Left forelimb (tissue), 1 donor: ENCODE results near the gene DNAJC18.

Experiments
- DNase-seq: peaks from one replicate; pipeline ENCODE4 v3.0.0-alpha.2; 2018; ENCODE audit warnings: low spot score

Gene DNAJC18

DNA sequence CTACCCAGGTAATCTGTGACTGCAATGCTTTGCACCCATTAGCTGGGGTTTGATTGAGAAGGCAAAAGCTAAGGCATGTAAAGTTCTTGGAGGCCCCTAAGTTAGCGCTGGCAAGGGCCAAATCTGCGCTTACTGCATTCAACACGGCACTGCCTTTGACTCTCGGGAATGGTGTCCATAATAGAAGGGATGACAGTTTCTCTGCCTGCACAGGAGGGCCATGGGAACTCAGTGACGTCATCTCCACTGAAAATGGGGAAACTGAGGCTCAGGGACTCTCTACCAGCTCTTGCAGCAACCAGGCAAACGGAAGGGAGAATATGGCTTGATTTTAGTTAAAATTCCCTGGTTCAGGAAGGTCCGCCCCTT, 35.9 kb downstream of the DNAJC18 start:
- no peak for DNase-seq

DNA sequence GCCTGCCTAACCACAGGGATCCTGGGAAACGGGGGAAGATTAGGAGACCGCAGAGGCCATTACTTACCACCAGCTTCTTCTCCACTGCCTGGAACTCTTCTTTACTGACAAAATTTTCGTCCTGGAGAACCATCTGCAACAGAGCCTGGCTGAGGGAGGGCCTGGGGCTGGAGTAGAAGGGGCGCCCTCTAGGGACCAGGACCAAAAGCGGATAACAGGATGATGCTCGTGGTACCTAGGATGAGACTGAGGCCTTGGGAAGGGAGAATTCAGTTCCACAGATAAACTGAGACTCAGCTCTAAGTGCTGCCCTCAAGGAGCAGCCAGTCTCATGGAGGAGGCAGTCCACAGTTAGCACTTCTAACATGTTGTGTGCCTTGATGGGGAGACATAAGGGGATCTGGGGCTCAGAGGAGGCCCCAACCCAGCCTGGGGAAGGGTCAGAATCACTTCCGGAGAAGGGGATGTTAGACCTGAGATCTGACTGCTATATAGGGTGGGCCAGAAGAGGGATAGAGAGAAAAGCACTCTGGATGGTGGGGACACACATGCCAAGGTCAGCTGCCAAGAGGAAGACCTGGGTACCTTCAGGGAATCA, 36.7 kb downstream of the DNAJC18 start:
- DNase-seq = no peak

DNA sequence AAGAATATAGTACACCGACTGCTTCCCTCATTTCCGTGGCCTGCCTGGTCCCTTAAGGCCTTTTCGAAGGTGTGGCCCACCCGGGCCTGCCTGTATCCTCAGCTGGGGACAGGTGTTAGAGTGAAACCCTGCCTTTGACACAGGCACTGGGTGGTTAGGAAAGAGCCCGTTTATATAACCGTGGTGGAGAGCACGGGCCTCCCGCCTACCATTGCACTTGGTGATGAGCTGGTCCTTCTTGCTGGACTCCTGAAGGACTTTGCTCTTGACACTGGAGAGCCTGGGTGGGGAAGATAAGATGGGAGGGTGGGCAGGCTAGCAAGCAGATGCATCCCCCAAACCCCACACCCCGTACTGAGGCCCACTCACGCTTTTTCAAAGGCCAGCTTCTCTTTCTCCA, 37.8 kb downstream of the DNAJC18 start:
- DNase-seq = no peak

GRCh38 chr5:139399501-139400121, 39.7 kb downstream of the DNAJC18 start:
- no peak for DNase-seq

DNA sequence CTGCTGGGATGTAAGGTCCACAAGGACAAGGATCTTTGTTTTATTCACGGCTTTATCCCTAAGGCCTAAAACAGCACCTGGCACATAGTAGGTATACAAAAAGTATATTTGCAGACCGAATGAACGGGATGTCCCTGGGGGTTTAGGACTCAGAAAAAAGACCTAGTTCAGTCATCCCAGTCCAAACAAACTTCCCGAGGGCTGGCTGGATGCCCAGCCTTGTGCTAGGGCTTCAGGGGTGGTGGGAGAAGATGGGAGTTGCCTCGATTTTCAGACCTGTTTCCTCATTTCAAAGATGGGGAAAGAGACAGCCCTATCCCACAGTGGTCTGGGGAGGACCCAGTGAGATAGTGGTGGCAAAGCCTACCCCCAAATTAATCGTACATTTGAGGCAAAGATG, 41.4 kb downstream of the DNAJC18 start:
- no peak for DNase-seq

DNA sequence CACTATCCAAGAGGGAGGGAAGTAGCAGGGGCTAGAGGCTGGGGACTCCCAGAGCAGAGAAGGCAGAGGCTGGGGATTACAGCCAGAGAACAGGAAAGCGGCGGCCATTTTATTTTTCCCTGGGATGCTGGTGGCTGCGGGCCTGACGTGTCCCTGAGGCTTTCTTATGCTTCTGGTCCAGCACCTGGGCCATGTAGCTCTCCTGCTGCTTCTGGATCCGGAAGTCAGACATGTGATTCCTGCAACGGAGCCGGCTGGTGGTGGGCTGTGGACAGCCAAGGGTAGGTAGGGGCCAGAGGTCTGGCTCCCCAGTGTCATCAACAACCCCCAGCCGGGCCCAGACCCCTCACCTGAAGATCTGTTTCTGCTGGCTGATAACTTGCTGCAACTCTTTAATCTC, 42.6 kb downstream of the DNAJC18 start:
- no peak for DNase-seq

DNA sequence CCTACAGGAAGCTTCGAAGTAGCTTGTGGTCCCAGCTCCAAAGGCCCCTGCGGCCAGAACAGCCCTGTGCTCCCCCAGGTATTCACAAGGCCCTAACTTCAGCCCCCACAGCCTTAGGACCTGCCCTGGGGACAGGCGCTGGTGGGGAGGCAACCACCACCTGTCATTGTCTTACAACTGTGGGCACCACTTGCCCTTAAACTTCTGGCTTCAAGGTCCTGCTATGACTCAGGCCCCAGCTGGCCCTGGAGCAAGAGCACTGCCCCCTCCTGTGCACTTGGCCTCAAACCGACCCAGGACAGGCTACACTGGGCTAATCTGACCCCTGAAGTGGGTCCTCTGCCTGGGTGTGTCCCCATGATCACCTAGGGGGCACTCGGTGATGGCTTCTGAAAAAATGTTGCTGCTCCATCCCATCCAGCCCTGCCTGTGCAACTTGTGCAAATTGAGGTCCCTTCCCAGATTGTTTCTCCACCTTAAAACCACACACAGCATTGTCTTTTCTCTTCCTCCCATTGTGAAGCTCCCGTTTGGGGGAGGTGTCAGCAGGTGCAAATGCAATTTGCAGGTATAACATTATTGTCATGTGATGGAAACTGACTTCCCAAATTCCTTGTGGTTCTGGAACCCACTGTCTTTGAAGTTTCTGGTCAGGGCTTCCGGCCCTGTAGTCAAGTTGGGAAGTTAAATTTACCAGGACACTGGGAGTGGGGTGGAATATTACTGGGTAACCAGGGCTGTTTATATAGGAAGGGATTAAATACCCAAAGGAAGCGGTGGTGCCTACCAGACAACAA, 43.3 kb downstream of the DNAJC18 start:
- DNase-seq = no peak

DNA sequence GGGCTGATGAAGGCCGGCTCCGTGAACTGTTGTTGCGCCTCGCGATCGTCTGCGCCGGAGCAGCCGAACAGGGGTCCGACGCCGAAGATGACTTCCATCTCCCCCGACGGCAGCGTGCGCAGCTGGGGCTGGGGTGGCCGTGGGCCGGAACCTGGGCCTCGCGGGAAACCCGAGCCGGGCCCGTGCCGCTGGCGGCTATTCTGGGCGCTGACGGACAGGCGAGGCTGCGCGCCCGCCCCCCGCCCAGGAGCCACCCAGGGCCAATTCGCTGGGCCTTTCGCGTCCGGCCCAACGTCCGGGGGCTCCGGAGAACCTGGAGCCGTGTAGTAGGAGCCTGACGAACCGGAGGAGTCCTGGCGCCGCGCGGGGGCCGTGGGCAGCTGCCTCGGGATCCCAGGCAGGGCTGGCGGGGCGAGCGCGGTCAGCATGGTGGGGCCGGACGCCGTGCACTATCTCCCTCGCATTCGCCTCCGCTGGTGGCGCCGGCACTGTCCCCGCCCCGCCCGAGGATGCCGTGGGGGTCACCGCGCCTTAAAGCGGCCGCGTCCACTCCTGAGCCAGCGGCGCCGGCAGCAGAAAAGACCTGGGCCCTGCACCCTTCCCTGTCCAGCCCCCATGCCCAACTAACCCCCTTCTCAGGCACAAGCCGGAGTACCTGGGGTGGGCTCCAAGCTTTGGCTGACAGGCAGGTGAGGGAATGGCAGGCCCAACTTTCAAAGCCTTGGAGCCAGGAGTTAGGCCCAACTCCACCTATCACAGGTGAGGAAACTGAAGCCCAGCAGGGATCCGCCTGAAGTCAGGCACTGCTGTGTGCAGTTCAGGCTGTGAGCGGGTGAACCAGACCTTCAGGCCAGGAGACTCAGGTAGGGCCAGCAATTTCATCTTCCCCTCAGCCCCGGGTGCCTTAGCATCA, 44.4 kb downstream of the DNAJC18 start, which contains the start of gene PROB1:
TSS of gene PROB1 (minus strand) at position 451 of the 913 bp plus-strand sequence. CDS start at position 428, 23 bp downstream.
- no peak for DNase-seq

- DNase-seq = no peak
Measured at GRCh38 chr5:139394123-139394653, 45.1 kb downstream of the DNAJC18 start.

- no peak for DNase-seq
Measured at GRCh38 chr5:139393497-139394122, 45.7 kb downstream of the DNAJC18 start.

DNA sequence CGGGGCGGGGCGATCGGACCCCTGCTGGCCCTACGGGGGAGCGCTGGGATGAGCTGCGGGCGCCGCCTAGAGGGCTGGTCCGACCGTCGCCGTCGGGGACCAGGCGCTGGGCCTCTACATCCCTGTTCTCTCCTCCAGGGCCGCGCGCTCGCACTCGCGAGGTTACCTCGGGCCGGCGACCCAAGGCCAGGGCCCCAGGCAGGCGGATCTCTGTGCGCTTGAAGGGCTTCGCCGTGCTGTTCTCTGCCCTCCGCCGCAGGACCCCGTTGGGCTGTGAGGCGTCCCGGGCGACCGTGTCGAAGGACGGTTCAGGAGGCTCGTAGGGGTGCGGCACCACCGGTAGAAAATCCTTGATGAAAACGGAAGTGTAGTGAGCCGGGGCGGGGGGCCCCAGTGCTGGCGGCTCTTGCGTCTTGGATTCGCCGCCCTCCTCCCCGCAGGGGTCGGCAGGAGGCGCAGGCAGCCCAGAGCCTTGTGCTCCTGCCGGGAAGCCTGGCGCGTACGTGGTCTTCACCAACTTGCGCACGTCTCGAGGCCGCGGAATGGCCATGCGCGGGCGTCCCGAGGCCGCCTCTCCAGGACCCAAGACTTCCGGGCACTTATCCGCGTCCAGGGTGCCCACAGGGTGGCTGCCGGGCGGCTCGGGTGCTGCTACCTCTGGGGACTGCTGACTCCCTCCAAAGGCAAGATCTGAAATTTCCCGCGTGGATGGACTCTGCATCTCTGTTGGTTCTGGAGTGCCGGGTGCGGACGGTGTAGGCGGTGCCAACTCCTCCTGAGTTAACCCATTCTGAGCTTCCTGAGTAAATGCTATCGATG, 46.4 kb downstream of the DNAJC18 start:
- no peak for DNase-seq

GRCh38 chr5:139392324-139392677, 47.0 kb downstream of the DNAJC18 start:
- DNase-seq = no peak

DNA sequence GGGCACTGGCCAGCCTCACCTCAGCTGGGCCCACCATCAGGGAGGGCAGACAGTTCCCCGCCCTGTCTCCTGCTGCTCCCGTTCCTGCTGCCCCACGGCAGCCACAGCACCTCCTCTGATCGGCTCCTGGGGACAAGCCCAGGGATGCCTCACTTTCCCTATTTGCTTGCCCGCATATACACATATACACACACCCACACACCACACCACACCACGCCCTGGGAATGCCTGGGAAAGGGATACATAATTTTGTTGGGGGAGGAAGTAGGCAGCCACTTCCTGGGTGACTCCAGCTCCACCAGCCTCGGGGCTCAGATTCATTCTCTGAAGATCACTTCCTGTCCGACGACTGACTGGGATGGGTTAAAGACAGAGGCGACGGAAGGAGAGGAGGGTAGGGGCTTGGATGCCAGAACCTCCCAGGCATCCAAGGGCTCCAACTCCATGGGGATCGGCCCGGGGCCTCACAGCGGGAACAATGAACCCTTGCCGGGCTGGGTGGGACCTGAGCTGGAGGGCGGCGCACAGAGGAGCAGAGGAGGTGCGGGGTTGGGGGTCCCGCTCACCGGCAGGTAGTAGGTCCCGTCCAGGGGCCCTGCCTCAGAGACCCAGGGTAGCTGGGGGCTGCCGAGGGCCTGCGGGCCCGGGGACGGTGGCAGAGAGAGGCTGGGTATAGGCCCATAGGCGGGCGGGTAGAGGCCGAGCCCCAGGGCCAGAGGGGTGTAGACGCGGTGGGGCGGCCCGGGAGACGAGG, 47.6 kb downstream of the DNAJC18 start:
- no peak for DNase-seq

- DNase-seq = no peak
Measured at GRCh38 chr5:139390639-139391569, 48.4 kb downstream of the DNAJC18 start.

- no peak for DNase-seq
Measured at GRCh38 chr5:139389701-139390638, 49.4 kb downstream of the DNAJC18 start, which contains the start of gene MZB1. Gene MZB1, minus strand, starts transcription at chr5:139389913. Its CDS starts 57 bp downstream, at chr5:139389856.

DNA sequence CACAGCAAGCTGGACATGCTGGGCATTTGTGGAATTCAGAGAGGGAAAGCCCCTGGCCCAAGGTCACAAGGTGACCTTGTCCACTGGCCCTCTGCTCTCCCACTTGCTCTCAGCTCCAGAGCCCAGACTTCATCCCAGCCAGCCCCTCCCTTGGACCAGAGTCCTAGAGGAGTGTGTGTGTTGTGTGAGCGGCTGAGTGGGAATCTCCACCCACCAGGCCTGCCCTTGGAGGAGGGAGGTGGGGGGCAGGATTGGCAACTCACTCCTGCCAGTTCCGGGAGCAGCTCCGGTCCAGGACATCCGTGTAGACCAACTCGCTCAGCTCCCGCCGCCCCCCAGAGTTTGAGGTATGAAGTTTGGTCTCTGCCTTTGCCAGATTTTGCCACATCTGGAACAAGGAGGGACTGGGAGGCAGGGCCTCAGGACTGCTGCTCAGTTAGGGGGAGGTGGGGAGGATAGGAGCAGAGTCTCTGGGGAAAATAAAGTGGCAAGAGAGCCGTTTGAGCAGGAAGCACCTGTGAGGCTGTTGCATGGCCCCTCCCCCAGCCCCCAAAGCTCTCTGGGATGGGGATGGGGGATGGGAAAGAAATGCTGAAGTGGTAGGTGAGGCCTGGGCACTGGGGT, 51.0 kb downstream of the DNAJC18 start:
- DNase-seq = no peak

DNA sequence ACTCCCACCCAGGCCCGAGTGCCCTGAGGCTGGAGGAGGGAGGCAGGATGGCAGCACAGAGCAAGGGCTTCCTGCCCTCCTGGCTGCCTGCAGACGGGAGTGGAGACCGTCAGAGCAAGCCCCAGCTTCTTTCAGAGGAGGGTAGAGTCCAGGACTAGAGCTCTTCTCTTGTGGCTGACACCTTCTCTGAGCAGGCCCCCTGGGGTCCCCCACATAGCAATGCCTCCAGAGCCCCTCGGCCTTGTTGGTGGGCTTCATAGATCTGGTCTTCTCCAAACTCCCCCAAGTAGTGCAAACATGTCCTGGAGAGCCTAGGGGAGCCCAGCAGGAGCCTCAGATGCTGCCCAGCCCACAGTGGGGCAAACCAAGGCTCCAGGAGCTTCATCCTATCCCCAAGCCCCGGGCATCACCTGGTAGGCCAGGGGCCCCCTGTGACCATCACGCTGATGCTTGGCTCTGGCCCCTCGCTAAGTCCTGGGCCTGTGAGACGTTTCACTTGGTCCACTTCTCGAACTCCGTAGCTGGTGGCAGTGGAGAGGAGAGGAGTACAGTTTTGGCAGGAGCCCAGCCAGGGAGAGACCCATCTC, 51.6 kb downstream of the DNAJC18 start:
- DNase-seq = no peak
